HuH-7.5 (cell line): ENCODE data around the gene KIF16B.

ENCODE experiments used
- DNase-seq: peaks from one replicate; pipeline ENCODE4 v3.0.0; 2011; ENCODE audit warnings: low spot score

The KIF16B gene

GRCh38 chr20:16428112-16428511, 145.1 kb downstream of the KIF16B start:
- DNase-seq: no peak

GRCh38 chr20:16427571-16427970, 145.7 kb downstream of the KIF16B start:
- no peak for DNase-seq

GRCh38 chr20:16424780-16425179, 148.5 kb downstream of the KIF16B start:
- DNase-seq: no peak

- no peak for DNase-seq
Observed at GRCh38 chr20:16423311-16424212, 149.7 kb downstream of the KIF16B start.

GRCh38 chr20:16419138-16419715, 154.0 kb downstream of the KIF16B start:
- no peak for DNase-seq

GRCh38 chr20:16418616-16419015, 154.6 kb downstream of the KIF16B start:
- no peak for DNase-seq

GRCh38 chr20:16417001-16417400, 156.2 kb downstream of the KIF16B start:
- no peak for DNase-seq

GRCh38 chr20:16415071-16416053, 157.9 kb downstream of the KIF16B start:
- no peak for DNase-seq

- DNase-seq: no peak
Observed at GRCh38 chr20:16412906-16413305, 160.3 kb downstream of the KIF16B start.

GRCh38 chr20:16411361-16411760, 161.9 kb downstream of the KIF16B start:
- DNase-seq: no peak

- DNase-seq: no peak
Observed at GRCh38 chr20:16410626-16411025, 162.6 kb downstream of the KIF16B start.

GRCh38 chr20:16408981-16409380, 164.3 kb downstream of the KIF16B start:
- no peak for DNase-seq

- no peak for DNase-seq
Observed at GRCh38 chr20:16407251-16408067, 165.8 kb downstream of the KIF16B start.

- no peak for DNase-seq
Observed at GRCh38 chr20:16405254-16405653, 168.0 kb downstream of the KIF16B start.

- no peak for DNase-seq
Observed at GRCh38 chr20:16404640-16405039, 168.6 kb downstream of the KIF16B start.

- no peak for DNase-seq
Observed at GRCh38 chr20:16404171-16404570, 169.1 kb downstream of the KIF16B start.

GRCh38 chr20:16400234-16400633, 173.0 kb downstream of the KIF16B start:
- DNase-seq: no peak

- no peak for DNase-seq
Observed at GRCh38 chr20:16399801-16400200, 173.4 kb downstream of the KIF16B start.

- no peak for DNase-seq
Observed at GRCh38 chr20:16397086-16397485, 176.2 kb downstream of the KIF16B start.

GRCh38 chr20:16395366-16395765, 177.9 kb downstream of the KIF16B start:
- DNase-seq: no peak

- no peak for DNase-seq
Observed at GRCh38 chr20:16394784-16395183, 178.5 kb downstream of the KIF16B start.
